ENCODE data around the gene TTLL11. TPM values are rescaled to one million over a fixed set of nuclear protein-coding genes. Genes with fewer than 3 reads are reported as not detected.

The TTLL11 gene
- total RNA-seq, 1 experiment from 2014 or later = 2.3 TPM

DNA sequence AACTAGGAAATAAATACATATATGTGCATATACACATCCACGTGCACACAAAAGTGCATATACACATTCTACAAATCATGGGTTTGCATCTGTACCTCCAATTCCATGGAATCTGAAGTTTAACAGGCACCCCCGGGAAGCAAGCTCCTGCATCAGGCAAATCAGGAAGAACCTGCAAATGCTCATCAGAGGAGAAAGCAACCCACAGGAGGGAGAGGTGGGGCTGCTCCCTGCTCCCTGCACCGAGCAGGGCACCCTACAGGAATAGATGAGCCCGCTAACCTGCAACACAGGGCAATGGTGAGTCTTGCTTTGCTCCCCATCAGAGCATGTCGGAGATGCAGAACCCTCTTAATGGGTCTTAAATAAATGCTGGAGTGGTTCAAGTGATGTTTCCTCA, 290.4 kb downstream of the TTLL11 start:
- no peaks in the 10 kb centered on the region for H3K79me2 ChIP-seq (ENCODE audit: low read depth)
- H3K4me1 ChIP-seq (replicated peaks; ENCODE audit: insufficient read depth) = no peaks in the 10 kb centered on the region
- no peaks in the 10 kb centered on the region for H4K20me1 ChIP-seq (ENCODE audit: insufficient read depth)
- TF ChIP-seq, protein P1, sequence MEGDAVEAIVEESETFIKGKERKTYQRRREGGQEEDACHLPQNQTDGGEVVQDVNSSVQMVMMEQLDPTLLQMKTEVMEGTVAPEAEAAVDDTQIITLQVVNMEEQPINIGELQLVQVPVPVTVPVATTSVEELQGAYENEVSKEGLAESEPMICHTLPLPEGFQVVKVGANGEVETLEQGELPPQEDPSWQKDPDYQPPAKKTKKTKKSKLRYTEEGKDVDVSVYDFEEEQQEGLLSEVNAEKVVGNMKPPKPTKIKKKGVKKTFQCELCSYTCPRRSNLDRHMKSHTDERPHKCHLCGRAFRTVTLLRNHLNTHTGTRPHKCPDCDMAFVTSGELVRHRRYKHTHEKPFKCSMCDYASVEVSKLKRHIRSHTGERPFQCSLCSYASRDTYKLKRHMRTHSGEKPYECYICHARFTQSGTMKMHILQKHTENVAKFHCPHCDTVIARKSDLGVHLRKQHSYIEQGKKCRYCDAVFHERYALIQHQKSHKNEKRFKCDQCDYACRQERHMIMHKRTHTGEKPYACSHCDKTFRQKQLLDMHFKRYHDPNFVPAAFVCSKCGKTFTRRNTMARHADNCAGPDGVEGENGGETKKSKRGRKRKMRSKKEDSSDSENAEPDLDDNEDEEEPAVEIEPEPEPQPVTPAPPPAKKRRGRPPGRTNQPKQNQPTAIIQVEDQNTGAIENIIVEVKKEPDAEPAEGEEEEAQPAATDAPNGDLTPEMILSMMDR (conservative IDR thresholded peaks at IDR 0.05) = no peak
- no peak for TF ChIP-seq EZH2 (IDR thresholded peaks at IDR 0.05; ENCODE audit: low read depth)
- peaks cover 3% of the 10 kb centered on the region; the same call in 1 of the 2 replicates for H3K9me3 ChIP-seq (ENCODE audit: insufficient read depth, low read depth)
- no peak overlapping the region for H3K27ac ChIP-seq
- H3F3A ChIP-seq (ENCODE audit: insufficient read depth, low read depth) = no peaks in the 10 kb centered on the region
- ChIA-PET POLR2A (ENCODE audit: unreplicated experiment) (no interaction called here), CTCF (no interaction called here)
- H3K4me2 ChIP-seq = no peak overlapping the region
- DNase-seq = no peak
- no peaks in the 10 kb centered on the region for H3K9me2 ChIP-seq (ENCODE audit: insufficient read depth)
- no peaks in the 10 kb centered on the region for H3K36me3 ChIP-seq (ENCODE audit: low read depth)
- no TSS peak for BruUV-seq (replicated peaks)
- peaks cover 19% of the 10 kb centered on the region for H3K27me3 ChIP-seq (ENCODE audit: insufficient read depth, low read depth)
- intact Hi-C loops (cut with micrococcal nuclease; ENCODE audit: unreplicated experiment) = no loop called here
- H3K4me3 ChIP-seq = no peak overlapping the region
- no peak overlapping the region for H2AFZ ChIP-seq

DNA sequence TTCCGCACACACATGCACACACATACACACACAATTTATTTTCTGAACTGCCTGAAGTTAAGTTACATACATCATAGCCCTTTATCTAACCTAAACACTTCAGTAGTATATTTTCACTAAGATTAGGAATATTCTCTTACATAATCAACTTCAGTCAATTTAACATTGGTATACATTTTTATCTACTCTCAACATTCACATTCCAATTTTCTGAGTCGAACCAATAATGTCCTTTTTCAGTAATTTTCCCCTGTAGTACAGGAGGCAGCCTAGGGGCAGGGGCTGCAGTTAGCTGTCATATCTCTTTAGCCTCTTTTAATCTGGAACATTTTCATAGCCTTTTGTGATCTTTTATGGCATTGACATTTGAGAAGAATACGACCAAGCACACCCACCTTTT, 291.5 kb downstream of the TTLL11 start:
- H3K4me1 ChIP-seq (replicated peaks; ENCODE audit: insufficient read depth) = no peaks in the 10 kb centered on the region
- H3F3A ChIP-seq (ENCODE audit: insufficient read depth, low read depth) = no peaks in the 10 kb centered on the region
- POLR2A ChIA-PET (ENCODE audit: unreplicated experiment) = no interaction called here
- TF ChIP-seq EZH2 (IDR thresholded peaks at IDR 0.05; ENCODE audit: low read depth) = no peak
- TF ChIP-seq, protein P1 (conservative IDR thresholded peaks at IDR 0.05) = no peak
- H4K20me1 ChIP-seq (ENCODE audit: insufficient read depth) = no peaks in the 10 kb centered on the region
- no peak overlapping the region for H3K4me3 ChIP-seq
- no peaks in the 10 kb centered on the region for H3K79me2 ChIP-seq (ENCODE audit: low read depth)
- H3K36me3 ChIP-seq (ENCODE audit: low read depth) = no peaks in the 10 kb centered on the region
- CTCF ChIA-PET = no interaction called here
- no peak overlapping the region for H3K27ac ChIP-seq
- H3K27me3 ChIP-seq (ENCODE audit: insufficient read depth, low read depth) = peaks cover 19% of the 10 kb centered on the region
- no peak overlapping the region for H3K4me2 ChIP-seq
- intact Hi-C loops (cut with micrococcal nuclease; ENCODE audit: unreplicated experiment) = no loop called here
- no peaks in the 10 kb centered on the region for H3K9me2 ChIP-seq (ENCODE audit: insufficient read depth)
- peaks cover 3% of the 10 kb centered on the region; the same call in 1 of the 2 replicates for H3K9me3 ChIP-seq (ENCODE audit: insufficient read depth, low read depth)
- BruUV-seq (replicated peaks) = no TSS peak
- H2AFZ ChIP-seq = no peak overlapping the region
- DNase-seq = no peak

DNA sequence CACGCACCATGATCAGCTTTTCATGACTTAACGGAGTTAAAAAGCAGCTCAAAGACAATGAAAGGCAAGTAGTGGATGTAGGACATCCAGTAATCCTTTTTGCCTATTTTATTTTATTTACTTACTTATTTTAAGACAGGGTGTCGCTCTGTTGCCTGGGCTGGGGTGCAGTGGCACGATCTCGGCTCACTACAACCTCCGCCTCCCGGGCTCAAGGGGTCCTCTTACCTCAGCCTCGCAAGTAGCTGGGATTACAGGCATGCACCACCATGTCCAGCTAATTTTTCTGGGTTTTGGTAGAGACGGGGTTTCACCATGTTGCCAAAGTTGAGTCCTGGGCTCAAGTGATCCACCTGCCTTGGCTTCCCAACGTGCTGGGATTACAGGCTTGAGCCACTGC, 292.7 kb downstream of the TTLL11 start:
- BruUV-seq (replicated peaks) = no TSS peak
- CTCF ChIA-PET = no interaction called here
- H3K4me1 ChIP-seq (replicated peaks; ENCODE audit: insufficient read depth) = no peaks in the 10 kb centered on the region

More for the DNA sequence above, 292.7 kb downstream of the TTLL11 start:
- Histone ChIP-seq H4K20me1 (ENCODE audit: insufficient read depth) (no peaks in the 10 kb centered on the region), H3K4me3 (no peak overlapping the region), H3K9me3 (ENCODE audit: insufficient read depth, low read depth) (peaks cover 3% of the 10 kb centered on the region; the same call in 1 of the 2 replicates), H3K9me2 (ENCODE audit: insufficient read depth) (no peaks in the 10 kb centered on the region), H3K36me3 (ENCODE audit: low read depth) (no peaks in the 10 kb centered on the region), H3K4me2 (no peak overlapping the region), H3K27ac (no peak overlapping the region), H3K79me2 (ENCODE audit: low read depth) (no peaks in the 10 kb centered on the region), H3K27me3 (ENCODE audit: insufficient read depth, low read depth) (peaks cover 19% of the 10 kb centered on the region), H2AFZ (no peak overlapping the region), H3F3A (ENCODE audit: insufficient read depth, low read depth) (no peaks in the 10 kb centered on the region)
- no peak for TF ChIP-seq EZH2 (IDR thresholded peaks at IDR 0.05; ENCODE audit: low read depth)
- TF ChIP-seq, protein P1 (conservative IDR thresholded peaks at IDR 0.05) = no peak
- POLR2A ChIA-PET (ENCODE audit: unreplicated experiment) = no interaction called here
- no peak for DNase-seq
- intact Hi-C loops (cut with micrococcal nuclease; ENCODE audit: unreplicated experiment) = no loop called here

Measured in PC-9 (cell line).